ENCODE results near the gene TMED10. TPM values are rescaled to one million over a fixed set of nuclear protein-coding genes. Genes with fewer than 3 reads are reported as not detected.

The TMED10 gene
- total RNA-seq, 3 donors from 2014 or later = 223 to 411 (median 317) TPM

GRCh38 chr14:75170772-75171171, 5.6 kb downstream of the TMED10 start:
- no peaks in the 10 kb centered on the region for H3K9me3 ChIP-seq
- no peak for TF ChIP-seq CTCF (IDR thresholded peaks at IDR 0.05)
- H3K4me1 ChIP-seq (ENCODE audit: low read depth) = peaks cover 43% of the 10 kb centered on the region
- DNase-seq (no peak), ATAC-seq (no peak)
- H3K4me3 ChIP-seq = no peak overlapping the region
- intact Hi-C loops (cut with DNase I, micrococcal nuclease) = no loop called here
- no peaks in the 10 kb centered on the region for H3K36me3 ChIP-seq (ENCODE audit: low read depth)

- H3K9me3 ChIP-seq = no peaks in the 10 kb centered on the region
- H3K4me1 ChIP-seq (ENCODE audit: low read depth) = peaks cover 27% of the 10 kb centered on the region
- DNase-seq = no peak
- intact Hi-C loops (cut with DNase I, micrococcal nuclease) = no loop called here
- ATAC-seq = peak; percentile 50
- no peaks in the 10 kb centered on the region for H3K36me3 ChIP-seq (ENCODE audit: low read depth)
- no peak overlapping the region for H3K4me3 ChIP-seq
- TF ChIP-seq CTCF (IDR thresholded peaks at IDR 0.05) = no peak
Measured at GRCh38 chr14:75168586-75169335, 7.7 kb downstream of the TMED10 start.

GRCh38 chr14:75167325-75167724, 9.1 kb downstream of the TMED10 start:
- ATAC-seq (no peak), DNase-seq (no peak)
- Histone ChIP-seq H3K4me1 (ENCODE audit: low read depth) (peaks cover 23% of the 10 kb centered on the region), H3K36me3 (ENCODE audit: low read depth) (no peaks in the 10 kb centered on the region), H3K4me3 (no peak overlapping the region), H3K9me3 (no peaks in the 10 kb centered on the region)
- no peak for TF ChIP-seq CTCF (IDR thresholded peaks at IDR 0.05)
- intact Hi-C loops (cut with DNase I, micrococcal nuclease) = no loop called here

GRCh38 chr14:75165586-75166391, 10.6 kb downstream of the TMED10 start:
- no peak for DNase-seq
- H3K9me3 ChIP-seq = no peaks in the 10 kb centered on the region
- H3K4me1 ChIP-seq (ENCODE audit: low read depth) = peaks cover 23% of the 10 kb centered on the region
- no peak overlapping the region for H3K4me3 ChIP-seq
- ATAC-seq = no peak
- H3K36me3 ChIP-seq (ENCODE audit: low read depth) = no peaks in the 10 kb centered on the region
- TF ChIP-seq CTCF (IDR thresholded peaks at IDR 0.05) = no peak
- intact Hi-C loops (cut with DNase I, micrococcal nuclease) = no loop called here

- Histone ChIP-seq H3K4me1 (ENCODE audit: low read depth) (peaks cover 28% of the 10 kb centered on the region), H3K4me3 (no peak overlapping the region), H3K36me3 (ENCODE audit: low read depth) (no peaks in the 10 kb centered on the region), H3K9me3 (no peaks in the 10 kb centered on the region)
- DNase-seq = no peak
- no peak for TF ChIP-seq CTCF (IDR thresholded peaks at IDR 0.05)
- intact Hi-C loops (cut with DNase I, micrococcal nuclease) = no loop called here
- ATAC-seq = no peak
Measured at GRCh38 chr14:75164809-75165208, 11.6 kb downstream of the TMED10 start.
